NCI-H1048 (cell line): Measurements from ENCODE around the gene TGFBR1.

Experiments
- DNase-seq: peaks from one replicate; lab custom pipeline; 2025; lab: John Stamatoyannopoulos, UW

The TGFBR1 gene

GRCh38 chr9:99137225-99137624, 32.3 kb downstream of the TGFBR1 start:
- DNase-seq, result no peak

GRCh38 chr9:99137891-99138290, 33.0 kb downstream of the TGFBR1 start:
- no peak for DNase-seq

GRCh38 chr9:99138424-99139284, 33.7 kb downstream of the TGFBR1 start:
- no peak for DNase-seq

GRCh38 chr9:99139868-99140267, 35.0 kb downstream of the TGFBR1 start:
- DNase-seq, result no peak

GRCh38 chr9:99140685-99141314, 35.9 kb downstream of the TGFBR1 start:
- no peak for DNase-seq

- no peak for DNase-seq
Measured at GRCh38 chr9:99141849-99142248, 36.9 kb downstream of the TGFBR1 start.

GRCh38 chr9:99142275-99142674, 37.4 kb downstream of the TGFBR1 start:
- no peak for DNase-seq

GRCh38 chr9:99143655-99144054, 38.7 kb downstream of the TGFBR1 start:
- no peak for DNase-seq

- DNase-seq, result no peak
Measured at GRCh38 chr9:99144966-99145365, 40.1 kb downstream of the TGFBR1 start.

- DNase-seq, result no peak
Measured at GRCh38 chr9:99146574-99146973, 41.7 kb downstream of the TGFBR1 start.

GRCh38 chr9:99147177-99147576, 42.3 kb downstream of the TGFBR1 start:
- DNase-seq, result no peak

GRCh38 chr9:99150451-99151171, 45.7 kb downstream of the TGFBR1 start:
- no peak for DNase-seq

- DNase-seq, result no peak
Measured at GRCh38 chr9:99154356-99154755, 49.4 kb downstream of the TGFBR1 start.

- no peak for DNase-seq
Measured at GRCh38 chr9:99155736-99156135, 50.8 kb downstream of the TGFBR1 start.

- no peak for DNase-seq
Measured at GRCh38 chr9:99158629-99159028, 53.7 kb downstream of the TGFBR1 start.

GRCh38 chr9:99160173-99160572, 55.3 kb downstream of the TGFBR1 start:
- no peak for DNase-seq

- no peak for DNase-seq
Measured at GRCh38 chr9:99162759-99163364, 57.9 kb downstream of the TGFBR1 start.

- no peak for DNase-seq
Measured at GRCh38 chr9:99166149-99166548, 61.2 kb downstream of the TGFBR1 start.

- DNase-seq, result no peak
Measured at GRCh38 chr9:99167119-99167518, 62.2 kb downstream of the TGFBR1 start.

- DNase-seq, result no peak
Measured at GRCh38 chr9:99167694-99168093, 62.8 kb downstream of the TGFBR1 start.

- DNase-seq, result no peak
Measured at GRCh38 chr9:99169086-99169485, 64.2 kb downstream of the TGFBR1 start.

- no peak for DNase-seq
Measured at GRCh38 chr9:99169982-99170761, 65.3 kb downstream of the TGFBR1 start.
